ENCODE results near the gene SLC16A13. TPM values are rescaled to one million over a fixed set of nuclear protein-coding genes. Genes with fewer than 3 reads are reported as not detected.
"Not testable (repeated sequence)": the region's sequence is repeated elsewhere in the genome, so short reads cannot be mapped to it uniquely, and the experiment has no call there.

Gene SLC16A13
- total RNA-seq, 1 experiment from 2014 or later, result 8.7 TPM

DNA sequence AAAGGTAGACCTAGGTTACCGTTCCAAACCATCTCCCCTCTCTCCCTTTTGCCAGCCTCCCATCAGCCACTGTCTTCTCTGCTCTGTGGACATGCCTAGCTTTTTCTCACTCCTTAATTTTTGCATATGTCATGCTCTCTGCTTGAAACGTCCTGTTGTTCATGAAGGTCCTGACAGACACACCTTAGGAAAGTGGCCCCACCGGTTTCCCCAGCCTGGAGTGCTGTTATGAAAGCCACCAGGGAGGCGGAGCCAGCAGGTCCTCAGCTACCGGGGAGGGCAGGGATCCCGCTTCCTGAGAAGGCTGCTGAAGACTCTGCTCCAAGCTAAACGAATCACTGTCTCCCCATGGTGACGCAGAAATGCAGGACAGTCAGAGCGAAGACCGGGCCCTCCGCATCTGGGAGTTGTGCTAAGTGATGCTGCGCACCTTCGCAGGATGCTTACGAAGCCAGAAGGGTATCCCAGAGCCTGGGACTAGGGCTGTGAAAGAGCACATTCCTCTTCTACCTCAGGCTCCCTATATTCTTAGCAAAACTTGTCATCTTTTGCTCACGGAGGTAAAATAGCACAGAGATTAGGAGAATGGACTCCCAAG, 10.4 kb downstream of the SLC16A13 start:
- DNase-seq, result peak; percentile 85 to 91
- intact Hi-C loops (cut with micrococcal nuclease; ENCODE audit: unreplicated experiment), result loop anchor here (1.0 kb wide), 1 partner anchor 90 kb away; no protein-coding TSS in a partner anchor

GRCh38 chr17:7046725-7047397, 11.0 kb downstream of the SLC16A13 start:
- CTCF ChIA-PET, result interaction anchor here (0.6 to 1.8 kb wide), 6 partner anchors 11 to 297 kb away, joined by 3 to 30 read pairs (median 6); partner anchors contain the start of genes ASGR2 and SLC16A13
- peak overlapping the region; percentile 72 for H3K4me3 Mint-ChIP-seq (ENCODE audit: unreplicated experiment)
- BruUV-seq (replicated peaks); H3K4me1 Mint-ChIP-seq (ENCODE audit: low read depth, unreplicated experiment); H3K9me3 Mint-ChIP-seq (ENCODE audit: unreplicated experiment); H3K9me3 ChIP-seq; H3K27me3 ChIP-seq (replicated peaks; ENCODE audit: control insufficient read depth, insufficient read depth, low read length); POLR2A ChIA-PET; H3K36me3 ChIP-seq (ENCODE audit: control insufficient read depth, insufficient read depth, low read length); H3K4me1 ChIP-seq; H3K27me3 Mint-ChIP-seq (ENCODE audit: insufficient read depth, unreplicated experiment): not testable (repeated sequence)
- peaks cover 14% of the 10 kb centered on the region for H3K36me3 Mint-ChIP-seq (ENCODE audit: insufficient read depth, unreplicated experiment)
- peak; percentile 77 to 89 for DNase-seq
- H3K27ac Mint-ChIP-seq (ENCODE audit: unreplicated experiment), result peak overlapping the region; percentile 95
- peak overlapping the region; percentile 30 for H3K4me3 ChIP-seq (ENCODE audit: low read depth, low read length)
- intact Hi-C loops (cut with micrococcal nuclease; ENCODE audit: unreplicated experiment), result loop anchor here (1.0 kb wide), 1 partner anchor 89 kb away; no protein-coding TSS in a partner anchor

More for the DNA sequence above, 10.4 kb downstream of the SLC16A13 start:
- TF ChIP-seq, protein P1, sequence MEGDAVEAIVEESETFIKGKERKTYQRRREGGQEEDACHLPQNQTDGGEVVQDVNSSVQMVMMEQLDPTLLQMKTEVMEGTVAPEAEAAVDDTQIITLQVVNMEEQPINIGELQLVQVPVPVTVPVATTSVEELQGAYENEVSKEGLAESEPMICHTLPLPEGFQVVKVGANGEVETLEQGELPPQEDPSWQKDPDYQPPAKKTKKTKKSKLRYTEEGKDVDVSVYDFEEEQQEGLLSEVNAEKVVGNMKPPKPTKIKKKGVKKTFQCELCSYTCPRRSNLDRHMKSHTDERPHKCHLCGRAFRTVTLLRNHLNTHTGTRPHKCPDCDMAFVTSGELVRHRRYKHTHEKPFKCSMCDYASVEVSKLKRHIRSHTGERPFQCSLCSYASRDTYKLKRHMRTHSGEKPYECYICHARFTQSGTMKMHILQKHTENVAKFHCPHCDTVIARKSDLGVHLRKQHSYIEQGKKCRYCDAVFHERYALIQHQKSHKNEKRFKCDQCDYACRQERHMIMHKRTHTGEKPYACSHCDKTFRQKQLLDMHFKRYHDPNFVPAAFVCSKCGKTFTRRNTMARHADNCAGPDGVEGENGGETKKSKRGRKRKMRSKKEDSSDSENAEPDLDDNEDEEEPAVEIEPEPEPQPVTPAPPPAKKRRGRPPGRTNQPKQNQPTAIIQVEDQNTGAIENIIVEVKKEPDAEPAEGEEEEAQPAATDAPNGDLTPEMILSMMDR (IDR thresholded peaks at IDR 0.05; ENCODE audit: insufficient read depth in 1 of 2, low read depth in 1 of 2, low read length in 1 of 2, severe bottlenecking in 1 of 2, unreplicated experiment in 1 of 2), result no peak
- H3K27ac Mint-ChIP-seq (ENCODE audit: unreplicated experiment), result peak overlapping the region; percentile 95
- CTCF ChIA-PET, result interaction anchor here (0.6 to 1.8 kb wide), 13 partner anchors 10 to 389 kb away, joined by 3 to 30 read pairs (median 5); partner anchors contain the start of genes ASGR2, SLC16A13 and TMEM102
- H3K9me3 Mint-ChIP-seq (ENCODE audit: unreplicated experiment), result no peaks in the 10 kb centered on the region
- no peaks in the 10 kb centered on the region for H3K27me3 Mint-ChIP-seq (ENCODE audit: insufficient read depth, unreplicated experiment)
- H3K4me1 Mint-ChIP-seq (ENCODE audit: low read depth, unreplicated experiment), result peaks cover 7% of the 10 kb centered on the region
- H3K4me3 Mint-ChIP-seq (ENCODE audit: unreplicated experiment), result peak overlapping the region; percentile 72
- TSS peak; percentile 96 for BruUV-seq (replicated peaks)
- Histone ChIP-seq H3K27me3 (replicated peaks; ENCODE audit: control insufficient read depth, insufficient read depth, low read length) (no peaks in the 10 kb centered on the region), H3K4me3 (ENCODE audit: low read depth, low read length) (peak overlapping the region; percentile 30), H3K4me1 (peaks cover 8% of the 10 kb centered on the region; the same call in 1 of the 2 replicates), H3K9me3 (no peaks in the 10 kb centered on the region), H3K36me3 (ENCODE audit: control insufficient read depth, insufficient read depth, low read length) (no peaks in the 10 kb centered on the region)
- POLR2A ChIA-PET, result interaction anchor here (1.0 to 1.3 kb wide), 3 partner anchors 10 to 169 kb away, joined by 3 to 8 read pairs (median 3); partner anchors contain the start of gene SLC16A13
- H3K36me3 Mint-ChIP-seq (ENCODE audit: insufficient read depth, unreplicated experiment), result peaks cover 14% of the 10 kb centered on the region

GRCh38 chr17:7047566-7047965, 11.8 kb downstream of the SLC16A13 start:
- peaks cover 14% of the 10 kb centered on the region for H3K36me3 Mint-ChIP-seq (ENCODE audit: insufficient read depth, unreplicated experiment)
- ChIA-PET CTCF (no interaction called here), POLR2A (no interaction called here)
- Histone ChIP-seq H3K27me3 (replicated peaks; ENCODE audit: control insufficient read depth, insufficient read depth, low read length) (no peaks in the 10 kb centered on the region), H3K4me3 (ENCODE audit: low read depth, low read length) (no peak overlapping the region), H3K36me3 (ENCODE audit: control insufficient read depth, insufficient read depth, low read length) (no peaks in the 10 kb centered on the region), H3K4me1 (peaks cover 14% of the 10 kb centered on the region; the same call in 1 of the 2 replicates), H3K9me3 (no peaks in the 10 kb centered on the region)
- H3K27ac Mint-ChIP-seq (ENCODE audit: unreplicated experiment), result no peak overlapping the region
- H3K27me3 Mint-ChIP-seq (ENCODE audit: insufficient read depth, unreplicated experiment), result no peaks in the 10 kb centered on the region
- BruUV-seq (replicated peaks), result TSS peak; percentile 96
- intact Hi-C loops (cut with micrococcal nuclease; ENCODE audit: unreplicated experiment), result no loop called here
- TF ChIP-seq, protein P1 (IDR thresholded peaks at IDR 0.05; ENCODE audit: insufficient read depth in 1 of 2, low read depth in 1 of 2, low read length in 1 of 2, severe bottlenecking in 1 of 2, unreplicated experiment in 1 of 2), result no peak
- peak overlapping the region; percentile 72 for H3K4me3 Mint-ChIP-seq (ENCODE audit: unreplicated experiment)
- H3K4me1 Mint-ChIP-seq (ENCODE audit: low read depth, unreplicated experiment), result peaks cover 7% of the 10 kb centered on the region
- no peaks in the 10 kb centered on the region for H3K9me3 Mint-ChIP-seq (ENCODE audit: unreplicated experiment)
- no peak for DNase-seq

Data from Caco-2 (cell line).